NCI-H748 (cell line): ENCODE results near the gene EML1.

Source experiments
- DNase-seq: peaks from one replicate; lab custom pipeline; 2025; ENCODE audit not compliant: unreplicated experiment; lab: John Stamatoyannopoulos, UW

The EML1 gene

DNA sequence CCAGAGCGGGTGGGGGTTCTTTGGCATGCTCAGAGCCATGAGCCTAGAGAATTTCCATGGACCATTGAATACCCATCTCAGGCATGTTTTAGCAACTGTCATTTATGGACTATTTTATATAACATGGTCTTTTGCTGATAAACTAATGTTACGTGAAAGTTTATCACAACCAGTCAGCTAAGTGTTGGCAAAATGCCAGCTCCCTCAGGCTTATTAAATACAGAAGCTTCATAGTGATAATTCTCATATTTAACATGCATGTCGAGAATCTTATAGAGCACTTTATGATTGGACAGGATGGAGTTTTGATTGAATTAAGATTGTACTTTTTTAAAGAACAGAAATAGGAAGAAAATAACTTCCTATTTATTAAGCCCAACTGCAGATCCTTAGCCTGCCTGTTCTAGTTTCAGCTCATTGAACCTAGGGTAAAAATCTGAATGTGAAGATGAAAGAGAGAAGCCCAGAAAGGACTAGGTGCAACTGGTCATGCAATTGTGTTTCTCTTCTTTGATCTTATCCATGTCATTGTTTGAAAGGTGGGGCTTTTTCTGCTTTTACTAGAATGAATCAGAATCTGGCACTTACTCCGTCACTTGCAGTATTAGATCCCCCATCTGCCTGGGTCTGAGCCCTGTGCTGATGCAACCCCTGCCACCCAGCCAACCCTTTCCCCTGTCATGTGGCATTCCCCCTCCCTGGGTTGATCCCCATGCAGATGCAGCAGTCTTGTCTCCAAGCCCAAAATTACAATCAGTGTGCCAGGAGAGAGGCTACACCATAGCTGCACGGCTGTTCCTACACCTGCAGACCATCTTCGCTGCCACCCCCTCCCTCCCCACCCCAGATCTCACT, 137.4 kb downstream of the EML1 start:
- no peak for DNase-seq

DNA sequence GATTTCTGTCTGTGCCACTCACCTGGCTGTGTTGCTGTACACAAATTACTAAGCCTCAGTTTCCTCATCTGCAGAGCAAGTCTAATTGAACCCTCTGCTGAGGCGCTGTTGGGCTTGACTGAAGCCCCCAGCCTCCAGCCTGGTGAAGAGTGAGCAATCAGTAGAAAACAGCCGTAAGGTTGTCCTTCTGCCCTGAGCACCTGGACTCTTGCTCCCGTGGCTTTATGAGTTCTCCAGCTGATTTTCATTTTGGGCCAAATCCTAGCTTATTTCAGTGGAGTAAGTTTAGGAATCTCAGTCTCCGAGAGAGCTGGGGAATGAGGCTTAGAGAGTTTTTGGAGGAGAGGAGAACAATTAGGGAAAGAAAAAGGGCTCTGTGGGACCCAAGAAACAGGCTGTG, 138.1 kb downstream of the EML1 start:
- no peak for DNase-seq

DNA sequence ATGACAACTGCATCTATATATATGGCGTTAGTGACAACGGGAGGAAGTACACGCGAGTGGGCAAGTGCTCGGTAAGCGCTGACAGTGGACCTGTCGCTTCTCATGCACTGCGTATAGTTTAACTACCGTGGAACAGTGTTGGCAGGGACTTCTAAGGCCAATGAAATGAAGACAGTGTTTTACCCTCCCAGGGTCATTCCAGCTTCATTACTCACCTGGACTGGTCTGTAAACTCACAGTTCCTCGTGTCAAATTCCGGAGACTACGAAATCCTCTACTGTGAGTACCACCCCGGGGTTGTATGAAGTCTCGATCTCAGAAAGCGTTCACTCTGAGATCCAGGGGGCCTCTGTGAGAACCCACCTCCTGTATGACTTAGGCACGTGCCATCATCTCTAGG, 142.8 kb downstream of the EML1 start:
- no peak for DNase-seq

DNA sequence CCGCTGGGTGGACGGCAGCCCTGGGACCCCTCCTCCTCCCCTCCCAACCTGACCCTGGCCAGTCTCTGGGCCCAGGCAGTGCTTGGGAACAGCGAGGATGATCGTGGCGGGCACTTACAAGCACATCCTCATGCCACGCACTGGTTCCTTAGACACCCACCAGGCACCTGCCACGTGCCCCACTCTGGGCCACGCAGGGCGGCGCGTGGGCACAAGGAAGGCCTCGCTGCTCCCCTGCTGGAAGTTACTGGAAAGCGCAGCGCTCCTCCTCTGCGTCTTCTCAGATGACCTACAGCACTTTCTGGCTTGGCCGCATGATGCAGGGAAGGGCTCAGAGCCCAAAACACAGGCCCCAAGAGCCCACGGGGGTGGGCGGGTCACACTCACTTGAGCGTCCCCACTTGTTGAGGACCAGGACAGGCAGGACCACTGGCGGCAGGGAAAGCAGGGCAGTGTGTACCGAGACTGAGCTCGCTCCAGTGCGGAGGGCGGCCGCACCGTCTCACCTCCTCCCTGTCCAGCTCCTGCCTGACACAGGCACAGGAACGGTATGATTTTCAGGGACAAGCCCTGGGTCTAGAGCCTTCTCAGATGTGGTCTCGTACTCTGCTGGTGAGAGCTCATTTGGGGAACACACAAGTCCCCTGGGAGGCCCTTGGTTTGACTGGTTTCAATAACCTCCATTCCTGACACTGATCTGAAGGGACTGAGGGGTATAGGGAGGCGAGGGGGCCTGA, 143.7 kb downstream of the EML1 start:
- no peak for DNase-seq

DNA sequence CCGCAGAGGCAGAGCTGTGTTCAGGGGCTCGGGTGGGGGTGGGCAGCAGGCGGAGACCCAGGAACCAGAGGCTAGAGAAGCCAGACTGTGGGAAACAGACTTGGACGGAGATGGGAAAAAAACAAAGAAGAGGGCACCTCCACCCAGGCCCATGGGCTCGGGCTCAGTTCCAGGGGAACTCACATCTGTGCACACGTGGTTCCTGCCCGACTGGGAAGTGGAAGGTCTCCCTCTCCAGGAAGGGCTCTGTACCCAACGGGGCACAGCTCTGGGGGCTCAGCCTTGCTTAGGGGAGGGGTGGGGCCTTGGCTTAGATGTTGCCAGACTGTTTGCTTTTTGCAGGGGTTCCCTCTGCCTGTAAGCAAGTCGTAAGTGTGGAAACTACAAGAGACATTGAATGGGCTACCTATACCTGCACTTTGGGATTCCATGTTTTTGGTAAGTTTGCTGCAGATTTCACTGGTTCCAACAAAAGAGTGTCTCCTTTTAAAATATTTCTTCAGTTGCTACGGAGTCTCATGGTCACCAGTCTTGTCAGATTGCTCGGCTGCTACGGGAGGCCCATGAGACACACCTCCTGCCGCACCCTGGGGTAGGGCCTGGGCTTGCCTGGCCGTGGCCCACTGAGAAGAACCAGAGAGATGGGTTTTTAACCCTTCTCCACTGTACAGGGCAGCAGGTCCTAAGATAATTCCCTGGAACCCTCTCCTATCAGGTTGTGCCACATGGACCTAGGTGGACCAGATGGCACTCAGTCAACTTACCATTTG, 144.4 kb downstream of the EML1 start:
- no peak for DNase-seq

DNA sequence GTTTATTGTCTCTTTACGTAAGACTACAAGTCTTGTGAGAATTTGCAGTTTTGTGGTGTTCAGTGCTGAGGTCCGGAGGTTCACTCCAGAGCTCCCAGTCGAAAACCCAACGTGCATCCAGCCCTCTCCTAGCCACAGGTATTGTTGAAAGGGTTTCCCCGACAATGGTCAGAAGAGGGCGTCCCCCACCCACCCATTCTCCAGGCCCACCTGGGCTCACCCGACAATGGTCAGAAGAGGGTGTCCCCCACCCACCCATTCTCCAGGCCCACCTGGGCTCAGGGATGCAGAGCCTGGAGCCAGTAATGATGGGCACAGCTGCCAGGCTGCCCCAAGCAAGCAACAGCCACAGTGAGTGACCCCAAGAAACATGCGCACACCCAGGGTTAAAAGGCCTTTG, 145.2 kb downstream of the EML1 start:
- no peak for DNase-seq

DNA sequence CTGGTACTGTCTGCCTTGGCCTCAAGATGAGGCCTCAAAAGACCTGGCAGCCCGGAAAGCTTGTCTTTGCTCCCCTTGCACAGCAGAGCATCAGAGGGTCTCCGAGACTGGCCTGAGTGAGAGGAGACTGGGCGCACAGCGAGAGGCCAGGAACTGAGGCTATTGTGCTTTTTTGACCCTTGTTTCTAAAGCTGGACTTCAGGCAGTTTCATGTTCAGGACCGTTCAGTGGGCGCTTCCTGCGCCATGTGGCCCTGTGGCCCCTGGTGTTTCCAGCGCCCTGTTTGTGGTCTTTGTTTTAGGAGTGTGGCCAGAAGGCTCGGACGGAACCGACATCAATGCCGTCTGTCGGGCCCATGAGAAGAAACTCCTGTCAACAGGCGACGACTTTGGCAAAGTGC, 145.7 kb downstream of the EML1 start:
- DNase-seq, result no peak

DNA sequence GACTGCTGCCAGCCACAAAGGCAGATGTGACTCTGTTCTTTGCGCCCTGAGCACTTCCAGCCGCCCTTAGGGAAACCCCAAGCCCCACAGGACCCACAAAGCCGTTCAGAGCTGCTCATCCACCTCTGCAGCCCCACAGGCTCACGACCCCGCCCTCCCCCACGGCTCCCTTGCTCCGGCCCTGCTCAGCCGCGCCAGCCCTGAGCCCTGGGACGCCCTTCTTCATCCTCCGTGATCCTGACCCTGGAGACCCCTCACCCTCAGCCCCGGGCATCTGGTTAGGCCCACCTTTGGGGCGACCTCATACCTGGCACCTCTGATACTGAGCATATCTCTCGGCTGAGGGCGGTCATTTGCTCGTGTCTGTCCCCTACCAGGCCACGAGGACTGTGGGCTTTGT, 146.2 kb downstream of the EML1 start:
- DNase-seq, result no peak

DNA sequence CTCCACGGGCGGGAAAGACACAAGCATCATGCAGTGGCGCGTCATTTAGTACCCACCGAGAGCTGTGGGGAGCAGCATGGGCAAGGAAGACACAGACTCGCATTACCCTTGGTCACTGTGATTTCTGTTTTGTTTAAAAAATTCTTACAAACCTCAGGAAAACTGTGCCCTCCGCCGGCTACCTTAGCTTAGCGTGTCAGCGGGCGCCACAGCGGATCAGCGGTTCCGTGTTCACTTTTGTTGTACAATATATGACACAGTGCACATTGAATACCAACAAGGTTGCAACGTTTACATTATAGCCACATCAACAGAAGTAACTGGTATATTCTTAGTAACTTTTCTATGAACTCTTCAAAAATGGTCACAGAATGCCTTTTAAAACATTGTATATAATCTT, 146.9 kb downstream of the EML1 start:
- no peak for DNase-seq

DNA sequence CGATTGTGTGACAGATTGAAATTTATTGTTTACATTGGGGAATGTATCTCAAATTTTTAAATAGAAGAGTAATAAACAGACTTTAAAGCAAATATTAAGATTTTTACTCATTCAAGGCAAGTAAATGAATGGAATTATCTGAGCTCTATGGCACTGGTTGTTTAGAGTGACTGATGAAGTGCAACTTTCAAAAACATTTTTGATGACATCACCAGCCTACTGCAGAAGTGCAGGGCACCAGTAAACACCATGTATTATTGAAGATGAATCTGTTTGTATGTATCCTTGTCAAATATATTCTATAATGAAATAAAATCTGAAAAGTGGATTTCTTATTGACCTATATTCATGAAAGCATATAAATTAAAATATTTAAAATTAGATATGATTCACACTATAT, 148.0 kb downstream of the EML1 start:
- no peak for DNase-seq

DNA sequence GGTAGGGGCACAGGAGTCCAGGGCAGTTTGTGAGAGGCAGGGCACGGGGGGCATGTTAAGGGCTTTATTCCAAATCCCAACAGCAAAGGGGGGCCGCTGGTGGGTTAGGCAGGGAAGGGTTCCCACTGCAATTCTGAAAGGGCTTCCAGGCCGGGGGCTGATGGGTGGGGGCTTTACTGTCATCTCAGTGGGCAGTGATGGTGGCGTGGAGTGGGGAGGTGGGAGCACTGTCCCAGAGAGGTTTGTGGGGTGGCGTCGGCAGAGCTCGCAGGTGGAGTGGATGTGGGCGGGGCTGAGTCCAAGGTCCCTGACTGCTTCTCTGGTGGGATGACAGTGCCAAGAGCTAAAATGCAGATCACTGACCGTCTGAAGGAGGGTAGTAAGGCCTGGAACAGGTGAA, 150.4 kb downstream of the EML1 start:
- DNase-seq, result no peak

DNA sequence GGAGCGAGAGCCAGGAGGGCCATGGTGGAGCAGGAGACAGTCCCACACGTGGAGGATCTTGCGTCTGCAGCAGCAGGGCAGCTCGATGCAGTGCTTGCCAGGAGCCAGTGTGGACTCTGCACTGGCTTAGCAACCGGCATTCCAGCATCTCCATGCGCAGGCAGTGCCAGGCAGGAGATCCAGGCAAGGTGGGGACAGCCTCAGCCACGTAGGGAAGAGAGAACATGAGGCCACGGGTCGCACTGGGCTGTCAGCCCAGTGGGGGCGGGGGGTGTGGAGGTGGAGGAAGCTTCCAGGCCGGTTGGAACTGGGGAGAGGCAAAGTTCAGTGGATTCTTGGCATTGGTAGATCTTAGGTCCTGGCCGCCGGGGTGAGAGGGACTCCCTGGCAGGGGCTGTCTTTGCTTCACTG, 151.0 kb downstream of the EML1 start:
- no peak for DNase-seq

DNA sequence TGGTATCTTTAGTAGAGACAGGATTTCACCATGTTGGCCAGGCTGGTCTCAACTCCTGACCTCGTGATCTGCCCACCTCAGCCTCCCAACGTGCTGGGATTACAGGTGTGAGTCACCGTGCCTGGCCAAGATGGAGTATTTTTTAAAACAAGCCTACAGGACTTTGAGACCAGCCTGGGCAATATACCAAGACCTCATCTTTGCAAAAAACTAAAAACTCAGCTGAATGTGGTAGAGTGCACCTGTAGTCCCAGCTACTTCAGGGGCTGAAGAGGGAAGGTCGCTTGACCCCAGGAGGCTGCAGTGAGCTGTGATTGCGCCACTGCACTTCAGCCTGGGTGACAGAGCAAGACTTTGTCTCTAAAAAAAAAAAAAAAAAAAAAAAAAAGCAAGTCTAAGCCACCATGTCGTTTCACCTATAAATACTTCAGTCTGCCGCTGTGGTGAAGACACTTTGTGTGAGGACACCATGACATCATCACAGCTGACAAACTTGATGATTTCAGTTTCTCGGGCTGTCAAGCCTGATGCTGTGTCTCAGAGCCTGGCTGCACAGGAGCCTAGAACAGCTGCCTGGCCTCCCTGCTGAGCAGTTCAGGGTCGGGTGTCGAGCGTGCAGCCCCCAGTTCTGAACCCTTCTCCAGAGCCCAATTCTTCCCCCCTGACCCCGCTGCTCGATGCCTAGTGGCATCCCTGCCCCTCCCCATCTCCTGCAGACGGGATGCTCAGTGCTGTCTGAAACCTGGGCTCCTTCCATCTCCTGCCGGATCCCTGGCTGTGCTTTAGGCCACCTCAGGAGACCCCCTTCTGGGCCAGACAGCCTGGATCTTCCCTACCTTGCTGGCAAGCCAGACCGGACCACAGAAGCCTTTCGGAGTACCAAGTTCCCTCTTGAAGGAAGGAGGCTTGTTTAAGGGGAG, 152.8 kb downstream of the EML1 start:
- DNase-seq, result peak; percentile 29

DNA sequence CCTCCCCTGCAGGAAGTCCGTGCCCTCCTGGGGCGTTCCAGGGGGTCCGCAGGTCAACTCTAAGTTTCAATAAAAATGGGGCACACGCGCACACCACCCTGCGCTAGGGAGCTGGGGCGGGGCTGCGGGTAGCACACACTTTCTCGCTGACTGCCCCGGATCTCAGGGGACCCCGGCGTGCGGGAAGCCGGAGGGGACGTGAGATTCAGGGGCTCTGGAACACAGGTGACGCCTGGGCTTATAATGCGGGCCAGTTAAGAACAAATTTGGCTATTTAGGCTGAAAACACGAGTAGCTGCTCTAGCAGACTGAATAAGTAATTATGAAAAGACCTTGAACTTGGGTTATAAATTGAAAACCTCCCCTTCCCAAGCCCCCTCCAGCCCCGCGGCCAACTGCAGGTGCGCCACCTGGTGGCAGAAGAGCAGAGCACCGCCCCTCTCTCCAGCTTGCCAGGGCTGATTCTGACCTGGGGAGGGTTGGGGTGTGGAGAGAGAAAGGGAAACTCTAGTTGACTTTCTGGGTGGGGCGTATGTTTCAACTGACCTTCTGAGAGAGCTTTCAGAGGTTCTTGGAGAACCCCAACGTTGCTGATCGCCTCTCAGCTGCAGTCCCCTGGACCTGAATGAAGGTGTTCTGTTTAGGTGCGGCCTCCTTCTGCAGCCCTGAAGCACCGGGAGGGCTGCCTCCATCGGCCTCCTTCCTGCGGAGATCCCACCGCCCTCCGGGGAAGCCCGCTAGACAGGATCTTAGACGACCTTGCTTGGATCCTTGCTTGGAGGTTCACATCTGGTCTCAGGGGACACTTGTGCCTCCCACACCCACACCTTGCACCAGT, 153.7 kb downstream of the EML1 start:
- peak; percentile 63 for DNase-seq

DNA sequence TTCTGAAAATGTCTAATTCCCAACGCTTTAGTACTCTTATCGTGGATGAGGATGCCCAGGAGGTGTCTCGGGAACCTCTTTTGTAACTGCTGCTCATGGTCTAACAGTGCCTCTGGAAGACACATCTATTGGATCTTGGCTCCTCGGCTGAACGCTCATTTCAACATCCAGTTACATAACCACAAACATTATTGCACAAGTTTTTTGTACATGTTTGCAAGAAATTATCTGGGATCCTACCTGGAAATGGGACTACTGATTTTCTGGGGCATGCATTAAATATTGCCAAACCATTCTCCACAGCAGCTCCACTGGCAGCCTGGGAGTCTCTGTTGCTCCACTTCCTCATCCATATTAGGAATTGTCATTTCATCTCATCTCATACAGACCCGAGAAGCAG, 154.5 kb downstream of the EML1 start:
- no peak for DNase-seq

DNA sequence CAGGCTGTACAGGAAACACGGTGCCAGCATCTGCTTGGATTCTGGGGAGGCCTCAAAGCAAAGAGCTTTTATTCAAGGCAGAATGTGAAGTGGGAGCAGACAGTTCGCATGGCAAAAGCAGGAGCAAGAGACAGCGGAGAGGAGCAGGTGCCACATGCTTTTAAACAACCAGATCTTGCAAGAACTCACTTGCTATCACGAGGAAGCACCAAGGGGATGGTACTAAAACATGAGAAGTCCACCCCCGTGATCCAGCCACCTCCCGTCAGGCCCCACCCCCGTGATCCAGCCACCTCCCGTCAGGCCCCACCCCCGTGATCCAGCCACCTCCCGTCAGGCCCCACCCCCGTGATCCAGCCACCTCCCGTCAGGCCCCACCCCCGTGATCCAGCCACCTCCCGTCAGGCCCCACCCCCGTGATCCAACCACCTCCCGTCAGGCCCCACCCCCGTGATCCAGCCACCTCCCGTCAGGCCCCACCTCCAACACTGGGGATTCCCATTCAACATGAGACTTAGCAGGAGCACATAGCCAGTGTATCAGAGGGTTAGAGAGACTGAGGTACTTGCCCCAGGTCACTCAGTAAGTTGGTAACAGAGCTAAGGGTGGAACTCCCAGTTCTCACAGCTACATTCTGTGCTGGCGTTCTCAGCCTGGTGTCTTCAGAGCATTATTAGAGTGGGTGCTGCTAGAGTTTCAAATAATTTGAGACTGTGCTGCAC, 156.0 kb downstream of the EML1 start:
- peak; percentile 26 for DNase-seq

DNA sequence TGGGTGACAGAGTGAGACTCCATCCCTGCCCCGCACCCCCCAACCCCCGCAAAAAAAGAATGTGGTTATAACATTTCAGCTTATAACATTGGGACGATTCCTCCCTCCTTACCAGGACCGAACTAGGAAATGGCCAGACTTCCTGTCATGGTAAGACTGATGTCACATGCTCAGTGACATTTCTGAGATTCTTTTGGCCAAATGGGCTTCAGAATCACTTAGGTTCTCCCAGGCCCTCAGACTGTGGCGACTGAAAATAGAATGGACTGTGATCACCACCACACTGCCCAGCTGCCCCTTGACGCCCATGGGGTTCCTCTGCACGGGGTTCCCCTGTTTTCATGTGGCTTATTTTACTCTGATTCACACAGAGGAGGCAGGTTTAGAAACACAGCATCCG, 157.0 kb downstream of the EML1 start:
- no peak for DNase-seq

DNA sequence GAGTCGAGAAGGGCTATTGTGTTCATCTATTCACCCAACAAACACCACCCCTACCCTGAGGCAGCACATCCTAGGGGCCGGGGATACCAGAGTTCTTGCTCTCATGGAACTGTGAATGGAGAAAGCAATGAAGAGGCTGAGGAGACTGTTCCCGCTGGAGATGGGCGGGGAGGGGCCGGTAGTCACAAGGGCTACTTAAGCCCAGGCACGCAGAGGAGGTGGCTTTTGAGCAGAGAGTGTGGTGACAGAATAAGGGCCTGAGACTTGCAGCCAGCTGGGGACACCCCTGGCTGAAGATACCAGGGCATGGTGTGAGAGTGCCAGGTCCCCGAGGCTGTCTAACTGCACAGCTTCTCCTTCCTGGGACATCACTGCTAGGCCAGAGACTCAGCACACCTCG, 157.9 kb downstream of the EML1 start:
- DNase-seq, result no peak

DNA sequence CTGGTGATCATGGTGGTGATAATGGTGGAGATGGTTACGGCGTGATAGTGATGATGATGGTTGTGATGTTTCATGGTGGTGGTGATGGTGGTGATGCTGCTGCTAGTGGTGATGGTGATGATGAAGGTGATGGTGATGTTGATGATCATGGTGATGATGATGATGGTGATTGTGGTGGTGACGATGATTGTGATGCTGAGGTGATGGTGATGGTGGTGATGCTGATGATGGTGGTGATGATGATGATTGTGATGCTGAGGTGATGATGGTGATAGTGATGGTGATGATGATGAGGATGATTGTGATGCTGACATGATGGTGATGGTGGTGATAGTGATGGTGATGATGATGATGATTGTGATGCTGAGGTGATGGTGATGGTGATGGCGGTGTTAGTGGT, 158.8 kb downstream of the EML1 start:
- no peak for DNase-seq
